GM06990 (cell line): ENCODE measurements around the gene ABCC10.

Experiments
- DNase-seq: peaks from one replicate; pipeline ENCODE4 v3.0.0-alpha.2; 2011; ENCODE audit not compliant: insufficient read length; ENCODE audit errors: extremely low read depth
- H3K27me3 ChIP-seq: replicated peaks from 2 replicates; pipeline ENCODE4 v1.6.0; 2011; ENCODE audit warnings: low read length; ENCODE audit not compliant: control insufficient read depth, insufficient read depth
- H3K36me3 ChIP-seq: 2 replicates; pipeline ENCODE4 v1.5.1; 2011; ENCODE audit warnings: low read length; ENCODE audit not compliant: control insufficient read depth, insufficient read depth
- H3K4me3 ChIP-seq: replicated peaks from 2 replicates; pipeline ENCODE4 v1.5.1; 2011; ENCODE audit warnings: low read depth, mild to moderate bottlenecking, control low read depth, low read length
- CTCF ChIP-seq: IDR thresholded peaks from 2 replicates; pipeline ENCODE4 v1.5.1; 2011; ENCODE audit warnings: low read length, control low read depth, mild to moderate bottlenecking, inconsistent platforms; ENCODE audit not compliant: insufficient read depth, poor library complexity, severe bottlenecking

ABCC10 gene

GRCh38 chr6:43476746-43477145 lies 49.4 kb downstream of the ABCC10 start:
- H3K27me3 ChIP-seq: no peaks in the 10 kb centered on the region
- no peak for TF ChIP-seq CTCF
- no peak for DNase-seq
- no peak overlapping the region for H3K4me3 ChIP-seq
- H3K36me3 ChIP-seq: no peaks in the 10 kb centered on the region; the same call in none of the 2 replicates

GRCh38 chr6:43477235-43478007 lies 50.1 kb downstream of the ABCC10 start, which contains the start of gene TJAP1:
Gene TJAP1, plus strand, starts transcription at chr6:43477570. Its CDS starts 21,432 bp downstream, at chr6:43499002.
- Histone ChIP-seq H3K36me3 (no peaks in the 10 kb centered on the region; the same call in none of the 2 replicates), H3K27me3 (no peaks in the 10 kb centered on the region), H3K4me3 (peak within 1 kb of the TSS; percentile 74)
- no peak for TF ChIP-seq CTCF
- DNase-seq: peak; percentile 87

GRCh38 chr6:43478008-43478372 lies 50.6 kb downstream of the ABCC10 start:
- no peak for DNase-seq
- Histone ChIP-seq H3K27me3 (no peaks in the 10 kb centered on the region), H3K36me3 (no peaks in the 10 kb centered on the region; the same call in none of the 2 replicates), H3K4me3 (peak overlapping the region; percentile 74)
- TF ChIP-seq CTCF: no peak

GRCh38 chr6:43481075-43481474 lies 53.7 kb downstream of the ABCC10 start:
- DNase-seq: no peak
- no peaks in the 10 kb centered on the region; the same call in none of the 2 replicates for H3K36me3 ChIP-seq
- no peaks in the 10 kb centered on the region for H3K27me3 ChIP-seq
- H3K4me3 ChIP-seq: no peak overlapping the region
- no peak for TF ChIP-seq CTCF

- DNase-seq: no peak
- TF ChIP-seq CTCF: no peak
- Histone ChIP-seq H3K27me3 (no peaks in the 10 kb centered on the region), H3K4me3 (no peak overlapping the region), H3K36me3 (no peaks in the 10 kb centered on the region; the same call in none of the 2 replicates)
Measured at GRCh38 chr6:43481591-43482236, 54.4 kb downstream of the ABCC10 start.
